ENCODE measurements around the gene KDM2A.
A peak's percentile ranks its signal among the peaks of the same experiment; 100 is the strongest.

Gene KDM2A

GRCh38 chr11:67273260-67273990 is 154.4 kb downstream of the KDM2A start:
- no peak for DNase-seq (ENCODE audit: low read depth)

GRCh38 chr11:67274768-67275605 is 155.9 kb downstream of the KDM2A start:
- no peak for DNase-seq (ENCODE audit: low read depth)

- DNase-seq (ENCODE audit: low read depth) = no peak
Measured at GRCh38 chr11:67275606-67276409, 156.7 kb downstream of the KDM2A start.

GRCh38 chr11:67276781-67277230 is 157.7 kb downstream of the KDM2A start:
- no peak for DNase-seq (ENCODE audit: low read depth)

- peak; percentile 81 for DNase-seq (ENCODE audit: low read depth)
Measured at GRCh38 chr11:67277231-67277961, 158.3 kb downstream of the KDM2A start.

- DNase-seq (ENCODE audit: low read depth) = no peak
Measured at GRCh38 chr11:67278135-67278938, 159.3 kb downstream of the KDM2A start.

- no peak for DNase-seq (ENCODE audit: low read depth)
Measured at GRCh38 chr11:67278939-67279588, 160.0 kb downstream of the KDM2A start.

- DNase-seq (ENCODE audit: low read depth) = no peak
Measured at GRCh38 chr11:67279589-67280340, 160.7 kb downstream of the KDM2A start.

- no peak for DNase-seq (ENCODE audit: low read depth)
Measured at GRCh38 chr11:67280341-67280787, 161.3 kb downstream of the KDM2A start.

GRCh38 chr11:67280788-67281551 is 161.9 kb downstream of the KDM2A start:
- DNase-seq (ENCODE audit: low read depth) = no peak

GRCh38 chr11:67281552-67282150 is 162.6 kb downstream of the KDM2A start:
- DNase-seq (ENCODE audit: low read depth) = no peak

GRCh38 chr11:67282155-67282875 is 163.3 kb downstream of the KDM2A start:
- no peak for DNase-seq (ENCODE audit: low read depth)

GRCh38 chr11:67282876-67283371 is 163.9 kb downstream of the KDM2A start:
- DNase-seq (ENCODE audit: low read depth) = no peak

GRCh38 chr11:67283481-67283963 is 164.5 kb downstream of the KDM2A start:
- no peak for DNase-seq (ENCODE audit: low read depth)

GRCh38 chr11:67284811-67285540 is 165.9 kb downstream of the KDM2A start:
- DNase-seq (ENCODE audit: low read depth) = no peak
